ENCODE measurements around the gene ANKRD12.

Gene ANKRD12

GRCh38 chr18:9280849-9281248 lies 144.3 kb downstream of the ANKRD12 start:
- Histone ChIP-seq H3K27me3 (no peaks in the 10 kb centered on the region), H3K27ac (no peak overlapping the region), H3K9me3 (no peaks in the 10 kb centered on the region), H3K4me3 (ENCODE audit: low read depth in 1 of 2, low read length in 1 of 2) (no peak overlapping the region), H3K4me1 (ENCODE audit: control insufficient read depth in 1 of 2, insufficient read depth in 1 of 2, low read depth in 1 of 2, low read length in 1 of 2) (peaks cover 0 to 3% of the 10 kb centered on the region in 2 experiments), H3K36me3 (peaks cover 66% of the 10 kb centered on the region)
- TF ChIP-seq, protein P1, sequence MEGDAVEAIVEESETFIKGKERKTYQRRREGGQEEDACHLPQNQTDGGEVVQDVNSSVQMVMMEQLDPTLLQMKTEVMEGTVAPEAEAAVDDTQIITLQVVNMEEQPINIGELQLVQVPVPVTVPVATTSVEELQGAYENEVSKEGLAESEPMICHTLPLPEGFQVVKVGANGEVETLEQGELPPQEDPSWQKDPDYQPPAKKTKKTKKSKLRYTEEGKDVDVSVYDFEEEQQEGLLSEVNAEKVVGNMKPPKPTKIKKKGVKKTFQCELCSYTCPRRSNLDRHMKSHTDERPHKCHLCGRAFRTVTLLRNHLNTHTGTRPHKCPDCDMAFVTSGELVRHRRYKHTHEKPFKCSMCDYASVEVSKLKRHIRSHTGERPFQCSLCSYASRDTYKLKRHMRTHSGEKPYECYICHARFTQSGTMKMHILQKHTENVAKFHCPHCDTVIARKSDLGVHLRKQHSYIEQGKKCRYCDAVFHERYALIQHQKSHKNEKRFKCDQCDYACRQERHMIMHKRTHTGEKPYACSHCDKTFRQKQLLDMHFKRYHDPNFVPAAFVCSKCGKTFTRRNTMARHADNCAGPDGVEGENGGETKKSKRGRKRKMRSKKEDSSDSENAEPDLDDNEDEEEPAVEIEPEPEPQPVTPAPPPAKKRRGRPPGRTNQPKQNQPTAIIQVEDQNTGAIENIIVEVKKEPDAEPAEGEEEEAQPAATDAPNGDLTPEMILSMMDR (IDR thresholded peaks at IDR 0.05) = no peak

- Histone ChIP-seq H3K4me1 (ENCODE audit: control insufficient read depth in 1 of 2, insufficient read depth in 1 of 2, low read depth in 1 of 2, low read length in 1 of 2) (peaks cover 0 to 3% of the 10 kb centered on the region in 2 experiments), H3K4me3 (ENCODE audit: low read depth in 1 of 2, low read length in 1 of 2) (no peak overlapping the region), H3K27ac (no peak overlapping the region), H3K9me3 (no peaks in the 10 kb centered on the region), H3K27me3 (no peaks in the 10 kb centered on the region), H3K36me3 (peaks cover 57% of the 10 kb centered on the region)
- TF ChIP-seq, protein P1 (IDR thresholded peaks at IDR 0.05) = no peak
These were observed 145.2 kb downstream of the ANKRD12 start for GRCh38 chr18:9281780-9282179.

- H3K4me3 ChIP-seq (ENCODE audit: low read depth in 1 of 2, low read length in 1 of 2) = no peak overlapping the region
- H3K27ac ChIP-seq = no peak overlapping the region
- H3K9me3 ChIP-seq = no peaks in the 10 kb centered on the region
- TF ChIP-seq, protein P1 (IDR thresholded peaks at IDR 0.05) = no peak
- H3K27me3 ChIP-seq = no peaks in the 10 kb centered on the region
- peaks cover 39% of the 10 kb centered on the region for H3K36me3 ChIP-seq
- H3K4me1 ChIP-seq (ENCODE audit: control insufficient read depth in 1 of 2, insufficient read depth in 1 of 2, low read depth in 1 of 2, low read length in 1 of 2) = peaks cover 0 to 3% of the 10 kb centered on the region in 2 experiments
These were observed 147.2 kb downstream of the ANKRD12 start for GRCh38 chr18:9283791-9284190.

DNA sequence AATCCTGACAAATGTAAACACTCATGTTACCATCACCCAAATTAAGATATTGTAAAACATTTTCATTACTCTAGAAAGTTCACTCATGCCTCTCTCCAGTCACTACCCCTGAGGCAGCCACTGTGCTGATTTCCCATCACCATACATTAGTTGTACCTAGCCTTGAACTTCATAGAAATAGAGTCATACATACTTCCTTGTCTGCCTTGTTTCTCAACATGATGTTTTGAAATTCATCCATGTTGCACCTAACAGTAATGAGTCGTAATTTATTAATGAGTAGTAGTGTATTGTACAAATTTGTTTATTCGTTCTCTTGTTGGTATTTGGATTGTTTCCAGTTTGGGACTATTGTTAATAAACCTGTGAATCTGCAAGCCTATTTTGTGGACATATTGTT lies 149.0 kb downstream of the ANKRD12 start:
- peak overlapping the region; percentile 22 for H3K27ac ChIP-seq
- H3K36me3 ChIP-seq = peaks cover 21% of the 10 kb centered on the region
- TF ChIP-seq, protein P1 (IDR thresholded peaks at IDR 0.05) = no peak
- peaks cover 0 to 3% of the 10 kb centered on the region in 2 experiments for H3K4me1 ChIP-seq (ENCODE audit: control insufficient read depth in 1 of 2, insufficient read depth in 1 of 2, low read depth in 1 of 2, low read length in 1 of 2)
- no peaks in the 10 kb centered on the region for H3K27me3 ChIP-seq
- no peak overlapping the region for H3K4me3 ChIP-seq (ENCODE audit: low read depth in 1 of 2, low read length in 1 of 2)
- H3K9me3 ChIP-seq = no peaks in the 10 kb centered on the region

- TF ChIP-seq, protein P1 (IDR thresholded peaks at IDR 0.05) = no peak
- H3K4me3 ChIP-seq (ENCODE audit: low read depth in 1 of 2, low read length in 1 of 2) = no peak overlapping the region
- peaks cover 0 to 3% of the 10 kb centered on the region in 2 experiments for H3K4me1 ChIP-seq (ENCODE audit: control insufficient read depth in 1 of 2, insufficient read depth in 1 of 2, low read depth in 1 of 2, low read length in 1 of 2)
- peaks cover 14% of the 10 kb centered on the region for H3K36me3 ChIP-seq
- no peak overlapping the region for H3K27ac ChIP-seq
- H3K27me3 ChIP-seq = no peaks in the 10 kb centered on the region
- no peaks in the 10 kb centered on the region for H3K9me3 ChIP-seq
These were observed 150.5 kb downstream of the ANKRD12 start for GRCh38 chr18:9287036-9287435.

- Histone ChIP-seq H3K4me3 (ENCODE audit: low read depth in 1 of 2, low read length in 1 of 2) (no peak overlapping the region), H3K4me1 (ENCODE audit: control insufficient read depth in 1 of 2, insufficient read depth in 1 of 2, low read depth in 1 of 2, low read length in 1 of 2) (peaks cover 0 to 3% of the 10 kb centered on the region in 2 experiments), H3K27me3 (no peaks in the 10 kb centered on the region), H3K27ac (no peak overlapping the region), H3K36me3 (no peaks in the 10 kb centered on the region), H3K9me3 (peaks cover 6% of the 10 kb centered on the region)
- TF ChIP-seq, protein P1 (IDR thresholded peaks at IDR 0.05) = no peak
These were observed 153.1 kb downstream of the ANKRD12 start for GRCh38 chr18:9289698-9290097.
